H9 (cell line): ENCODE measurements around the gene SYNJ1. TPM values are rescaled to one million over a fixed set of nuclear protein-coding genes. Genes with fewer than 3 reads are reported as not detected.
"Not testable (repeated sequence)": the region's sequence is repeated elsewhere in the genome, so short reads cannot be mapped to it uniquely, and the experiment has no call there.

Source experiments
- DNase-seq: peaks from one replicate; pipeline ENCODE4 v3.0.0-alpha.2; 2017
- H2AFZ ChIP-seq: one replicate; pipeline ENCODE4 v1.6.1; 2013; ENCODE audit warnings: mild to moderate bottlenecking, low read length, control low read depth, moderate library complexity
- H2AK5ac ChIP-seq: 2 replicates; pipeline ENCODE4 v1.6.1; 2013; ENCODE audit warnings: low read length, control low read depth, mixed read lengths; ENCODE audit not compliant: insufficient read length
- H2BK120ac ChIP-seq: one replicate; pipeline ENCODE4 v1.6.1; 2013; ENCODE audit warnings: low read depth, mild to moderate bottlenecking, low read length, control low read depth, inconsistent platforms; ENCODE audit not compliant: poor library complexity, severe bottlenecking
- H2BK12ac ChIP-seq: 2 replicates; pipeline ENCODE4 v1.6.1; 2013; ENCODE audit warnings: low read length, control low read depth, mixed read lengths, low read depth; ENCODE audit not compliant: insufficient read length
- H2BK15ac ChIP-seq: 2 replicates; pipeline ENCODE4 v1.6.1; 2013; ENCODE audit warnings: low read depth, low read length, control low read depth
- H2BK20ac ChIP-seq: one replicate; pipeline ENCODE4 v1.6.1; 2013; ENCODE audit warnings: low read depth, mild to moderate bottlenecking, low read length, control low read depth, inconsistent platforms; ENCODE audit not compliant: poor library complexity, severe bottlenecking
- H2BK5ac ChIP-seq: 2 replicates; pipeline ENCODE4 v1.6.1; 2013; ENCODE audit warnings: low read length, control low read depth, mixed read lengths; ENCODE audit not compliant: insufficient read length
- H3K14ac ChIP-seq: 2 replicates; pipeline ENCODE4 v1.6.1; 2013; ENCODE audit warnings: low read length, control low read depth; ENCODE audit not compliant: insufficient read depth
- H3K18ac ChIP-seq: 2 replicates; pipeline ENCODE4 v1.6.1; 2013; ENCODE audit warnings: low read depth, mild to moderate bottlenecking, mixed read lengths, low read length, control low read depth; ENCODE audit not compliant: insufficient read length
- H3K23ac ChIP-seq: 2 replicates; pipeline ENCODE4 v1.6.1; 2013; ENCODE audit warnings: low read length, control low read depth, mixed read lengths, low read depth; ENCODE audit not compliant: insufficient read length
- H3K23me2 ChIP-seq: 2 replicates; pipeline ENCODE4 v1.6.1; 2013; ENCODE audit warnings: low read depth, mild to moderate bottlenecking, mixed read lengths, low read length, control low read depth; ENCODE audit not compliant: insufficient read length, poor library complexity, severe bottlenecking
- H3K27ac ChIP-seq: 2 replicates; pipeline ENCODE4 v1.5.1; 2013; ENCODE audit warnings: low read length, control low read depth, mixed read lengths, low read depth; ENCODE audit not compliant: insufficient read length
- H3K27me3 ChIP-seq: 2 replicates; pipeline ENCODE4 v1.6.1; 2013; ENCODE audit warnings: low read length, control low read depth, inconsistent platforms; ENCODE audit not compliant: insufficient read depth
- H3K4ac ChIP-seq: 2 replicates; pipeline ENCODE4 v1.6.1; 2013; ENCODE audit warnings: low read depth, mild to moderate bottlenecking, control low read depth, inconsistent platforms, low read length, moderate library complexity
- H3K4me1 ChIP-seq: 2 replicates; pipeline ENCODE4 v1.6.1; 2013; ENCODE audit warnings: low read length, control low read depth, inconsistent platforms; ENCODE audit not compliant: insufficient read depth
- H3K4me2 ChIP-seq: 2 replicates; pipeline ENCODE4 v1.6.1; 2013; ENCODE audit warnings: low read length, control low read depth, mixed read lengths; ENCODE audit not compliant: insufficient read length, insufficient read depth
- H3K56ac ChIP-seq: 2 replicates; pipeline ENCODE4 v1.6.1; 2013; ENCODE audit warnings: low read depth, mild to moderate bottlenecking, mixed read lengths, low read length, control low read depth; ENCODE audit not compliant: insufficient read length
- H3K79me1 ChIP-seq: 2 replicates; pipeline ENCODE4 v1.6.1; 2013; ENCODE audit warnings: low read depth, mild to moderate bottlenecking, moderate library complexity, low read length, control low read depth, inconsistent platforms; ENCODE audit not compliant: insufficient read depth, poor library complexity, severe bottlenecking
- H3K79me2 ChIP-seq: 2 replicates; pipeline ENCODE4 v1.6.1; 2013; ENCODE audit warnings: low read length, control low read depth, inconsistent platforms; ENCODE audit not compliant: insufficient read depth
- H3K9ac ChIP-seq: 2 replicates; pipeline ENCODE4 v1.6.1; 2013; ENCODE audit warnings: low read length, control low read depth, mixed read lengths; ENCODE audit not compliant: insufficient read length; ENCODE audit errors: extremely low read depth
- H3K9me3 ChIP-seq: one replicate; pipeline ENCODE4 v1.6.1; 2013; ENCODE audit warnings: low read depth, low read length, inconsistent platforms; ENCODE audit not compliant: control insufficient read depth
- H3T11ph ChIP-seq: one replicate; pipeline ENCODE4 v1.6.1; 2013; ENCODE audit warnings: mild to moderate bottlenecking, low read length, control low read depth, inconsistent platforms
- H4K20me1 ChIP-seq: one replicate; pipeline ENCODE4 v1.6.1; 2013; ENCODE audit not compliant: control insufficient read depth, insufficient read length, insufficient read depth
- H4K5ac ChIP-seq: 2 replicates; pipeline ENCODE4 v1.6.1; 2013; ENCODE audit warnings: low read depth, mild to moderate bottlenecking, mixed read lengths, low read length, control low read depth; ENCODE audit not compliant: insufficient read length
- H4K8ac ChIP-seq: replicated peaks from 2 replicates; pipeline ENCODE4 v1.6.1; 2013; ENCODE audit warnings: low read length, control low read depth, mixed read lengths, low read depth; ENCODE audit not compliant: insufficient read length
- H4K91ac ChIP-seq: 2 replicates; pipeline ENCODE4 v1.6.1; 2013; ENCODE audit warnings: low read depth, mild to moderate bottlenecking, moderate library complexity, mixed read lengths, low read length, control low read depth; ENCODE audit not compliant: insufficient read length
- H3K27ac Mint-ChIP-seq, 3 experiments: 2 replicates in 2 of 3; 3 replicates in 1 of 3; pipeline ENCODE4 v1.8.0; 2020 to 2021; ENCODE audit warnings: mixed read lengths in 3 of 3, mild to moderate bottlenecking in 1 of 3, moderate library complexity in 1 of 3
- H3K27me3 Mint-ChIP-seq: 2 replicates; pipeline ENCODE4 v1.8.0; 2021; ENCODE audit warnings: low read depth, mild to moderate bottlenecking, moderate library complexity, mixed read lengths
- H3K36me3 Mint-ChIP-seq, 3 experiments: 2 replicates in 2 of 3; 3 replicates in 1 of 3; pipeline ENCODE4 v1.8.0; 2020 to 2021; ENCODE audit warnings: low read depth in 3 of 3, mixed read lengths in 3 of 3; ENCODE audit not compliant: insufficient read depth in 1 of 3
- H3K4me1 Mint-ChIP-seq, 2 experiments: 2 replicates each; pipeline ENCODE4 v1.8.0; 2020; ENCODE audit warnings: mixed read lengths in 2 of 2
- H3K4me3 Mint-ChIP-seq, 2 experiments: 2 replicates in 1 of 2; 3 replicates in 1 of 2; pipeline ENCODE4 v1.8.0; 2020 to 2021; ENCODE audit warnings: mild to moderate bottlenecking in 2 of 2, mixed read lengths in 2 of 2, moderate library complexity in 1 of 2
- H3K9me3 Mint-ChIP-seq, 2 experiments: 2 replicates in 1 of 2; 3 replicates in 1 of 2; pipeline ENCODE4 v1.8.0; 2020; ENCODE audit warnings: mild to moderate bottlenecking in 2 of 2, mixed read lengths in 2 of 2, moderate library complexity in 1 of 2
- WGBS: extraction: QIAGEN DNeasy Blood & Tissue Kit; methylation state at CpG from one replicate; pipeline ENCODE4 v1.1.7; 2013; ENCODE audit warnings: missing lambda C conversion rate, low lambda C conversion rate, mixed read lengths; ENCODE audit not compliant: insufficient read length; ENCODE audit errors: extremely low coverage; 5-methylcytosine and 5-hydroxymethylcytosine counted together
- total RNA-seq: library from RNA; stranded (reverse); gene quantifications from 2 replicates; pipeline ENCODE4 v1.2.1, GENCODE V29; 2021
- TF ChIP-seq, protein P1 (sequence below): fragments of 200-600 bp; sonication (generic); conservative IDR thresholded peaks from 3 replicates; pipeline ENCODE4 v1.8.0; 2021; ENCODE audit warnings: antibody characterized with exemption, mild to moderate bottlenecking

The SYNJ1 gene
- total RNA-seq, 1 experiment from 2014 or later = 7.1 TPM

DNA sequence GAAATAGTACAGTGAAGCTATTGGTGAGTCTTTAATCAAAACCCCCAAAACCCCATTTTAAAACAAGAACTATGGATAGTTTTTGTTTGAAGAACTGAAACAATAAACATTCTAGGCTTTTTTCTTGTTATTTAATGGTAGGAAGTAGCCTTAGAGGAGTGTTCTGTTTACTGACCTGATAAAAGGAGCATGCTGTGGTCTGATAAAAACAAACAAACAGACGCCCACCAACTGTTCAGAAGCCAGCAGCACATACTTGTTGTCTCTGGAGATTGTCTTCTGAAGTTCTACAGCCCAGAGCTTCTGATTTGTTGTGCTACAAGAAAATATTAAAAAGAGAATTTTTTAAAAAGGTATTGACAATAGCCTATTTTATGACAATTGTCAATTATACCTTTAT lies 61.6 kb downstream of the SYNJ1 start:
- H3K4me2 ChIP-seq = no peak overlapping the region
- TF ChIP-seq, protein P1, sequence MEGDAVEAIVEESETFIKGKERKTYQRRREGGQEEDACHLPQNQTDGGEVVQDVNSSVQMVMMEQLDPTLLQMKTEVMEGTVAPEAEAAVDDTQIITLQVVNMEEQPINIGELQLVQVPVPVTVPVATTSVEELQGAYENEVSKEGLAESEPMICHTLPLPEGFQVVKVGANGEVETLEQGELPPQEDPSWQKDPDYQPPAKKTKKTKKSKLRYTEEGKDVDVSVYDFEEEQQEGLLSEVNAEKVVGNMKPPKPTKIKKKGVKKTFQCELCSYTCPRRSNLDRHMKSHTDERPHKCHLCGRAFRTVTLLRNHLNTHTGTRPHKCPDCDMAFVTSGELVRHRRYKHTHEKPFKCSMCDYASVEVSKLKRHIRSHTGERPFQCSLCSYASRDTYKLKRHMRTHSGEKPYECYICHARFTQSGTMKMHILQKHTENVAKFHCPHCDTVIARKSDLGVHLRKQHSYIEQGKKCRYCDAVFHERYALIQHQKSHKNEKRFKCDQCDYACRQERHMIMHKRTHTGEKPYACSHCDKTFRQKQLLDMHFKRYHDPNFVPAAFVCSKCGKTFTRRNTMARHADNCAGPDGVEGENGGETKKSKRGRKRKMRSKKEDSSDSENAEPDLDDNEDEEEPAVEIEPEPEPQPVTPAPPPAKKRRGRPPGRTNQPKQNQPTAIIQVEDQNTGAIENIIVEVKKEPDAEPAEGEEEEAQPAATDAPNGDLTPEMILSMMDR = no peak
- no peak overlapping the region for H4K8ac ChIP-seq
- Mint-ChIP-seq H3K4me1 (peaks cover 0 to 2% of the 10 kb centered on the region in 2 experiments; a peak in 1 of 4 replicates), H3K4me3 (no peak overlapping the region), H3K36me3 (peaks cover 29 to 43% (median 32%) of the 10 kb centered on the region in 3 experiments), H3K27me3 (no peaks in the 10 kb centered on the region), H3K9me3 (peaks cover 22 to 27% of the 10 kb centered on the region in 2 experiments), H3K27ac (no peak overlapping the region)
- H2AK5ac ChIP-seq = no peak overlapping the region
- no peaks in the 10 kb centered on the region for H3K79me1 ChIP-seq
- H3T11ph ChIP-seq = no peak overlapping the region
- H3K27me3 ChIP-seq = no peaks in the 10 kb centered on the region
- no peak overlapping the region for H2BK15ac ChIP-seq
- H4K5ac ChIP-seq = no peak overlapping the region
- H3K14ac ChIP-seq = no peak overlapping the region
- H3K27ac ChIP-seq = no peak overlapping the region
- no peak overlapping the region for H2BK120ac ChIP-seq
- H4K91ac ChIP-seq = no peak overlapping the region
- no peak overlapping the region for H2BK12ac ChIP-seq
- no CpG with 5 or more reads among the region's 1 CpG for WGBS
- H3K4ac ChIP-seq = no peak overlapping the region
- H2BK20ac ChIP-seq = no peak overlapping the region
- H2AFZ ChIP-seq = no peak overlapping the region
- no peak overlapping the region for H3K18ac ChIP-seq
- H3K23ac ChIP-seq = no peak overlapping the region
- no peaks in the 10 kb centered on the region for H4K20me1 ChIP-seq
- H3K79me2 ChIP-seq = no peaks in the 10 kb centered on the region
- no peak overlapping the region for H3K56ac ChIP-seq
- peaks cover 13% of the 10 kb centered on the region for H3K9me3 ChIP-seq
- no peak overlapping the region for H2BK5ac ChIP-seq
- no peak for DNase-seq
- H3K4me1 ChIP-seq = no peaks in the 10 kb centered on the region
- no peak overlapping the region for H3K9ac ChIP-seq
- H3K23me2 ChIP-seq = no peaks in the 10 kb centered on the region

GRCh38 chr21:32664095-32664494 lies 63.7 kb downstream of the SYNJ1 start:
- peaks cover 37 to 62% (median 45%) of the 10 kb centered on the region in 3 experiments for H3K36me3 Mint-ChIP-seq
- not testable (repeated sequence) for H3K79me1 ChIP-seq, H4K5ac ChIP-seq

More at GRCh38 chr21:32664095-32664494, 63.7 kb downstream of the SYNJ1 start:
- H4K91ac ChIP-seq, H3K56ac ChIP-seq, H2BK20ac ChIP-seq, H4K20me1 ChIP-seq, H2AK5ac ChIP-seq, H4K8ac ChIP-seq, H3K27ac Mint-ChIP-seq, H3K27me3 ChIP-seq, H3K18ac ChIP-seq, H2BK120ac ChIP-seq, H2BK12ac ChIP-seq, DNase-seq, H3K4ac ChIP-seq, H3K4me2 ChIP-seq, H2AFZ ChIP-seq, H3T11ph ChIP-seq, H3K4me3 Mint-ChIP-seq, H3K23ac ChIP-seq, H3K79me2 ChIP-seq, H3K4me1 ChIP-seq, H3K27ac ChIP-seq, H2BK5ac ChIP-seq, H3K9ac ChIP-seq, H3K23me2 ChIP-seq, H3K27me3 Mint-ChIP-seq, H3K4me1 Mint-ChIP-seq, H3K14ac ChIP-seq, H2BK15ac ChIP-seq: not testable (repeated sequence)
- H3K9me3 Mint-ChIP-seq = peaks cover 32 to 34% of the 10 kb centered on the region in 2 experiments
- WGBS = no CpG with 5 or more reads among the region's 2 CpGs
- H3K9me3 ChIP-seq = peaks cover 13% of the 10 kb centered on the region
